ENCODE data around the gene GOLGA6L7.
"Not testable (repeated sequence)": the region's sequence is repeated elsewhere in the genome, so short reads cannot be mapped to it uniquely, and the experiment has no call there.

Gene GOLGA6L7

DNA sequence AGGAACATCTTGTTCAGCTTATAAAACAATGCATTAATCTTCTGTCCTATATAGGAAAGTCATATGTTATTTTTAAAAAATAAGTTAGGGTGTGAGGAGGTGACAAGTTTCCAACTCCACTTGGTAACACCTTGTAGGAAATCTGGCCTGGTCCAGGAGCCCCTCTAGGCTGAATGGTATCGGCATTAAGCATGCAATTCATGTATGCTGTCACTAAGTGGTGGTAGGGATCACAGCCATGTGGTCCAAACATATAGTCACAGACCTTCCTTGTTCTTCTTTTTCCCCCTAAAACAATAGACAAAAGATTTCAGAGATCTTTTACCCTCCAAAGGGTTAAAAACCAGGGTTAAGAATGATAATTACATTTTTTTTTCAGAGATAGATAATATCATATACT is 33.2 kb upstream of the GOLGA6L7 start:
- DNase-seq, result peak; percentile 35

DNA sequence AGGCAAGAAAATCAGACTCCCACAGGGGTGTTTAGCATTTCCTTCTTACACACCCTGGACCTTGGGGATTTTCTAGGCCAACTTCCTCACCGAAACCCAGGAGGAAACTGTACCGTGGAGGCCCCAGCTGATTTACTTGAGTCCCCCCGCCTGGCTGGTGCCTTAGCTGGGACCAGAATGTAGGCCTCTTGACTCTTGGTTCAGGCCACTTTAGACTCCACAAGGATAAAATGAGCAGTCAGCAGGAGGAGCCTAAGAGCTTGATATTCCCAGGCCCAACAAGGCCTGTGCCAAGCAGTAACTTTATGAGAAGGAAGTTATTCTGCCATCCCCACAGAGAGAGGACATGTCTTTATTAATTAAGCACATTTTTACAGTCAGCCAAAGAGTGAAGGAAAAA is 32.7 kb upstream of the GOLGA6L7 start:
- peak; percentile 27 for DNase-seq

DNA sequence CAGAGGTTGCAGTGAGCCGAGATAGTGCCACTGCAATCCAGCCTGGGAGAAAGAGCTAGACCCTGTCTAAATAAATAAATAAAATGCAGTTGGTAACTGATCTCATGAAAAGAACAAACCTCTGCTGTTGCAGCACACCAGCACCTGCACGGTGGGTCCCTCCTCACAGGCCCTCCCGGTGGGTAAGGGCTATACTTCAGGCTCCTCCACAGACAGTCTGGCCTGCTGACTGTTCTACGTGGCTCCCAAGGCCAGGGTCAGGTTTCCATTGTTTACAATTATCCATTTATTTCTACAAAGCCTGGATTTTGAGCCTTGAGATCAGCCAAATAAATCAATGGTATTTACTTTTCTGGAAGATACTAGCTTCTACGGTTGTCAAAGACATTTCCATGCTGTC is 32.2 kb upstream of the GOLGA6L7 start:
- DNase-seq, result no peak

DNA sequence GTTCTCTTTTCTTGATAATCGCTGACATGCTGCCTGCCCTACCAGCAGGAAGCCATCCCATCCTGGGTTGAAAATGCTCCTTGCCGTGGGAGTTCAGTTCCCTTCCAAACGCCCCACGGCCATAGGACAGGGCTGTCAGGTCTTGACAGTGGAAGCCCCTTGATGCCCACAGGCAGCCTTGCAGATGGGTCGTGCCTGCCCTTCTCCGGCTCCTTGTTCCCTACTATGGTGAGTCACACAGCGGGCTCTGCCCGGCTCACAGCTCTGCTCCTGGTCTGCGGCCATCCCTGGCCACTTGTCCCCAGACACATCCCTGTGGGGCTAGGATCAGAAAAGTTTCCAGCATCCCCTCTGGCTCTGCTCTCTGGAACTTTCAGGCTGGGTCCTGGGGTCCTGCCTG is 31.1 kb upstream of the GOLGA6L7 start:
- no peak for DNase-seq

DNA sequence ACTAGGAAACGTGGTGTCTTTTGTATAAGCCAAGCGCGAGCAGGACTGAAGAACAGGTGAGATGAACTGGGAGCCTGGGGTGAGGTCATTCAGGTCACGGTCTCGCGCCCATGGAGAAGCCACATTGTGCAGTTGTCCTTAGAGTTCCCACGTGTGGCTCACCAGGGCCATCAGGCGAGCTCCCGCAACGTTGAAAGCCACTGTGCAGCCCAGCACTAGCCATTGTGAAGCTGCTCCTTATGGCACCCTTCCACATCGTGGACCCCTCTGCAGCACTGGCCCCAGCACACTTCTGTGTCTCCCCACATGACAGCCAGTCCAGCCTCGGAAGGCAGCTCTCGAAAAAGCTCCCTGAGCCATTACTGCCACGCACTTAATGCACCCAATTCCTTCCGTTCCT is 29.8 kb upstream of the GOLGA6L7 start:
- DNase-seq, result no peak

DNA sequence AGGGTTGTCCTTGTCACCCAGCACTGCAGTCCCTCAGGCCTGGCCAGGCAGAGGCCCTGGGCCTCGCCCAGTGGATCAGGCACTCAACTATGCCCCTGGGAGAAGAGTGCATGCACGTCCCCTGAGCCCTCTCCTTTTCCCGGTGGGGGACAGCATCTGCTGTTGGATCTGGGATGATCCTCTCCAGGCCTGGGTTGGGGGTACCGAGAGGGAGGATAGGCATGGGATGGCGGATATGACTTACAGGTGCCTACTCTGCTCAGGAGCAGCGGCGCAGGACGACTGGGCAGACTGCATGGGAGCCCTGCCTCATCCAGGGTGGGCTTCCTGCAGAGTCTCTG is 28.4 kb upstream of the GOLGA6L7 start:
- DNase-seq, result no peak

DNA sequence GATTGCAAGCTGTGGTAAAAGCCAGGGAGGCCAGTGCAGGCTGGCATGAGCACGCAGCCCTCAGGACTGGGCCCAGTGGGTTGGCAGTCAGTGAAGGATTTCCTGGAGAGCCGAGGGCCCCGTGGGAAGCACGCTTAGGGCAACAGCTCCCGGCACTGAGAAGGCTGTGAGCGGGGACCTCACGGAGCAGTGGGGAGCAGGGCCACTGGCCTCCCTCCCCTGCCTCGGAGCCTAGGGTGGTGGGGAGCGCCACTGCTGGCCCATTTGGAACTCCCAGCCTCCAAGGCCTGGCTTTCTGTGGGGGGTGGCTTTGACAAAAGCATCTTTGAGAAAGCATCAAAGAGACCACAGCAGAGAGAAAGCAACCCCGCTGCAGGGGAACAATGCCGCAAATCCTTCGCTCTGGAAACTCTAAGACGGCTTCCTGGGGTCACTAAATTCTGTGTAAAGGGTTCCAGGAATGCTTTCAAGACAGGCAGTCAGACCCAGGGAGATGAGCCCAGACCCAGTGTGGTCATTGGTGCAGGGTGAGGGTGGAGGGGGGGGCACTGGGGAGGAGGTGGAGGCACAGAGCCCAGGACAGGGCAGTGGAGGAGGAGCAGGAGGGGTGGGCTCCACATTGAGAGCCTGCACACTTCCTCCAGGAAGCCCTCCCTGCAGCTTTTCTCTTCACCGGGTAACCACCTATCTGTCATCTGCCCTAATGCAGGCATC is 27.8 kb upstream of the GOLGA6L7 start:
- DNase-seq, result no peak

DNA sequence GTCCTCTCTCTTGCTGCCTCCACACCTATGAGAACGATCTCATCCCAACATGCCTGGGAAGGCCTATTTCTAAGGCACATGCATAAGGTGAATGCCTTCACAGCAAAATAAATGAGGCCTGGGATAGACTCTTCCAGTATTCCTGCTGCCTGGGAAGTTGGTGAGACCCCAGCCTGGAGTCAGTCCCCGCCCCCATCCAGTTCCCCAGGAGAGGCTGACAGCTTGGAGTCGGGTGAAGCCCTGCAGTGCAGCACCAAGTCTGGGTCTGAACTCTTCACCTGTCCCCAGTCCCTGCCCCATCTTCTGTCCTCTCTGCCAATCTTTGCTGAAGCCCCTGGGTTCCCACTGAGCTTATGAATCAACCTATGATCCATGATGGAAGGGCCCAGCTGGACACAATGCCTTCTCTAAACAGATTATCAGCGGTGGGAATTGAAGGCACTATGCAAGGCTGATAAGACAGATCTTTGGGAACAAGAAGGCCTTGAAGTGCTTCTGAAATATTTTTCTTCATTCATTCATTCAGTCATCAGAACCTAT is 27.1 kb upstream of the GOLGA6L7 start:
- DNase-seq, result peak; percentile 19

DNA sequence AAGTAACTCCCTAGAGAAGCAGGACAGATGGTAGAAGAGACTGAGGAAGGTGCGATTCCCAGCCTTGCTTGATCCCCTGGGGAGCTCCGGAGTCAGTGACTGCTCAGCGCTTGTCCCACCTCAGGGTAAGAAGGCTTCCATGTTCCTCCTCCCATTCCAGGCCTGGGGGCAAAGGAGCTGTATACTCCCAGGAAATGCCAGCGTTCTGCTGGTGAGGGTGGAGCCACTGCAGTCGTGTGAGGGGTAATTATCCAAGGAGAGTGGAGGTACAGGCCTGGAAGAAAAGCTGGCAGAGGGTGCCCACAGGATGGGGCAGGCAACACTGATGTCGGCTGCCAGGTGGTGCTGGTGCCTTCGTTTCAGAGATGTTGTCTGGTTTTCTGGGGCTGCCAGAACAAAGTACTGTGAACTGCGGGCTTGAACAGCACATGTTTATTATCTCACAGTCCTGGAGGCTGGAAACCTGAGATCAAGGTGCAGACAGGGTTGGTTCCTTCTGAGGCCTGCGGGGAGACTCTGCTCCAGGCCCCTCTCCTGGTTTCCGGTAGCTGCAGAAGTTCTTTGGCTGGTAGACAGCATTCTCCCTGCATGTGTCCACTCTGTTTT is 25.2 kb upstream of the GOLGA6L7 start:
- DNase-seq, result peak; percentile 20

DNA sequence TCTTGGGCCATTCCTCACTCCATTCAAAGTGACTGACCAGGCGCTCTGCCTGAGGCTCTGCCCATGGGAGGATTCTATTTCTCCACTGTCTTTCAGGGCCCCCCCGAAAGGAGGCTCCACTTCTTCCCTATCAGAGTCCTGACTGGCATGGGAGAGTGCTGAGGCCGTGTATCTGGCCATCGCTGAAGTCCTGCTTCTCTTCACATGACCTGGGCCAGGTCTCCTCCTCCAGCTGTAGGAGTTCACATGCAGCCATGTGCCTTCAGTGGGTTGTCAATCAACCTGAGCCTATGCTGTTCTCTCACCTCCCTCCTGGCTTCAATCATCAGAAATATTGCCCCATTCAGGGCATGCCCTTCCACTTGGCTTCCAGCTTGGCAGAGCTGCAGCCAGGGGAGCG is 24.6 kb upstream of the GOLGA6L7 start:
- DNase-seq, result no peak

DNA sequence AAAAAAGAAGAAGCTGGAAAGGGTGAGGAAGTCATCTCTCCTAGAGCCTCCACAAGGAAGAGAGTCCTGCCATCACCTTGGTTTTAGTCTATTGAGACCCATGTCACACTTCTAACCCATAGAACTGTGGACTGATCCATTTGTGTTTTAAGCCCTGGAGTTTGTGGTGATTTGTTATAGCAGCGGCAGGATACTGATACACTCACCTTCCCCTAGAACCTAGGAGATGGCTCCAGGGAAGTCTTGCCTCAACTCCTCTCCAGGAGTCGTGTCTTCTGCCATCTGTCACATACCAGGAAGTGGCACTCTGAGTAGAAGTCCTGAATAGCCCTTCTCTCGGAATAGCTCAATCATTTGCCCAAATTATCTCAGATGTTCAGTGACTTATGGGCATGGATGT is 22.7 kb upstream of the GOLGA6L7 start:
- DNase-seq, result no peak

DNA sequence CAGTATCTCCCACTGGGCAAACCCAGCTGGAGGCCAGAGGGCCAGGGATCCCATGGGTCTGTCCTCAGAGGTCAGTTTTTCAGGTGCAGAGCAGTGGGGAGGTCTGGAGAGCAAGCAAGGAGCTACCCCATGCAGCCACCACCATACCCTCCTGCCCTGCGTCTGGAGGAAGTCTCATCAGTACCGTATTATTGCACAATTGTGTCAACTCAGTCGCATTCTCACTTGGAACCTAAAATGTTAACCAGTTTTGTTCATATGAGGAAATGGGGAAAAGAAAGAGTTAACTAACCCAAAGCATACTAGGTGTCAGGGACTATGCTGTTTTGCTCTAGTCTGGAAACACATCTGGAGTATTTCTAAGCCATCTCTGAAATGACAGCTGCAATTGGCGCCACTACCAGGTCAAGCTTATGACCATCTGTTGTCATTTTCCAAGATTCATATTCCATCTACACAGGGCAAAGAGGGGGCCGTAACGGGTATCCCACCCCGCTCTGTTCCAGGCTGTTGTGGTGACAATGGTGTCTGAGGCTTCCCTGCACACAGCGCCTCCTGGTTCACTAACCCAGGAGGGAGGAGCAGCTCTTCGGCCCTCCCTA is 20.4 kb upstream of the GOLGA6L7 start:
- DNase-seq, result no peak

DNA sequence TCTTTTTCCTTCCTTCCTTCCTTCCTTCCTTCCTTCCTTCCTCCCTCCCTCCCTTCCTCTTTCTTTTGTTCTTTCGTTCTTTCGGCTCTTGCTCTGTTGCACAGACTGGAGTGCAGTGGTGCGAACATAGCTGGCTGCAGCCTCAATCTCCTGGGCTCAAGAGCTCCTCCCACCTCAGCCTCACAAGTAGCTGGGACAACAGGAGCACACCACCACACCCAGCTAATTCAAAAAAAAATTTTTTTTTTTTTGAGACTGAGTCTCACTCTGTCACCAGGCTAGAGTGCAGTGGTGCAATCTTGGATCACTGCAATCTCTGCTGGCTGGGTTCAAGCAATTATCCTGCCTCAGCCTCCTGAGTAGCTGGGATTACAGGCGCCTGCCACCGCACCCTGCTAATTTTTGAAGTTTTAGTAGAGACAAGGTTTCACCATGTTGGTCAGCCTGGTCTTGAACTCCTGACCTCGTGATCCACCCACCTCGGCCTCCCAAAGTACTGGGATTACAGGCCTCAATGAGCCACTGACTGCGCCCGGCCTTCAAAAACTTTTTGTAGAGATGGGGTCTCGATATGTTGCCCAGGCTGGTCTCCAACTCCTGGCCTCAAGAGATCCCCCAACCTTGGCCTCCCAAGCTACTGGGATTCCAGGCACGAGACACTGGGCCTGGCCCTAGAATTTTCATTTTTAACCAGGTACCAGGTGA is 13.3 kb upstream of the GOLGA6L7 start:
- not testable (repeated sequence) for DNase-seq

DNA sequence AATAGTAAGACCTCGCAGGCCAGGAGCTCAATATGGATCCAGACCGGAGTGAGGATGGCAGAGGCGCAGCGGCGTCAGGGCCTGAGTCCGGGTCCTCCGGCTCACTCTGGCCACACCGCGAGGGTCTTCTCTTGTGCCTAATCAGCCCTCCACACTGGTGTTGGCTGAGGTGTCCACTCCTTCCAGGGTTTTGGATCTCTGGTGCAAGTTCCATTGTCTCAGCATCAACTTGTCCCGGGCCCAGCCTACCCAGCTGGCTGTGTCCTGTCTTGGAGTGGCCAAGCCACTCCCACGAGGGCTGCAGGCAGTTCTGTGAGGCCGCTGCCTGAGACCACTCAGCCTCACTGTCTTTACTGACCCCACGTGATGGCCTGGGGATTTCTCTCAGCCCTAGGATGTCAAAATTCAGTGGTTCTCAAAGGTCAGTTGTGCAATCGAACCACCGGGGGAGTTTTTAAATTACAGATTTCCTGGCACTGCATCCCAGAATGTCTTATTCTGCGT is 12.6 kb upstream of the GOLGA6L7 start:
- DNase-seq, result no peak

DNA sequence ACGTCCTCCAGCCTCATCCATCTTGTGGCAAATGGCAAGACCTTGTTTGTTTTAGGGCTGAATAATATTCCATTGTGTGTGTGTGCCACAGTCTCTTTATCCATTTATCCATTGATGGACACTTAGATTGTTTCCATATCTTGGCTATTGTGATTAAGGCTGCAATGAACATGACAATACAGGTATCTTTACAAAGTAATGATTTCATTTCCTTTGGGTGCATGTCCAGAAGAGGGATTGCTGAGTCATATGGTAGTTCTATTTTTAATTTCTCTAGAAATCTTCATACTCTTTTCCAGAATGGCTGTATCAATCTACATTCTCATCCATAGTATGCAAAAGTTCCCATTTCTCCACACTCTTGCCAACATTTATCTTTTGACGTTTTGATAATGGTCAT is 6.1 kb upstream of the GOLGA6L7 start:
- not testable (repeated sequence) for DNase-seq

DNA sequence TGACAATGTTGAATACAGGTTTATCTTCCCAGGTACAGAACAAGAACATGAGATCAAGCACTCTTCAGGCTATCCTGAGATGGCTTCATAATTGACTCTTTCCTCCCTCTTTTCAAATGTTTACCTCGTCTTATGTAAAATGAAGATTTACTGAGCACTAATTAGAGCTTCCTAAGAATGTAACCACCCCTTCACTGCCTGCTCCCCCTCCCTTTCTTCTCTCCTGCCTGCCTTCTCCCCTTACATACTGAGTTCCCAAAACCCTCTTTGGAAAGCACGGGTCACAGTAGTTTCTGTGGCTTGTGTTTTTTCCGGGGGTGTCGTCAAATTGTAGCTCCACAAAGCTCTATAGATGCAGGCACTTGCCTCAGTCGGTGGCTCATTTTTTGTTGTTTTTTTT is 5.2 kb upstream of the GOLGA6L7 start:
- DNase-seq, result not testable (repeated sequence)

DNA sequence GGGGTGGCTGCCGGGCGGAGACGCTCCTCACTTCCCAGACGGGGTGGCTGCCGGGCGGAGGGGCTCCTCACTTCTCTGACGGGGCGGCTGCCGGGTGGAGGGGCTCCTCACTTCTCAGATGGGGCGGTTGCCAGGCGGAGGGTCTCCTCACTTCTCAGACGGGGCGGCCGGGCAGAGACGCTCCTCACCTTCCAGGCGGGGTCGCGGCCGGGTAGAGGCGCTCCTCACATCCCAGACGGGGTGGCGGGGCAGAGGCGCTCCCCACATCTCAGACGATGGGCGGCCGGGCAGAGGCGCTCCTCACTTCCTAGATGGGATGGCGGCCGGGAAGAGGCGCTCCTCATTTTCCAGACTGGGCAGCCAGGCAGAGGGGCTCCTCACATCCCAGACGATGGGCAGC is 1.3 kb upstream of the GOLGA6L7 start:
- DNase-seq, result not testable (repeated sequence)

DNA sequence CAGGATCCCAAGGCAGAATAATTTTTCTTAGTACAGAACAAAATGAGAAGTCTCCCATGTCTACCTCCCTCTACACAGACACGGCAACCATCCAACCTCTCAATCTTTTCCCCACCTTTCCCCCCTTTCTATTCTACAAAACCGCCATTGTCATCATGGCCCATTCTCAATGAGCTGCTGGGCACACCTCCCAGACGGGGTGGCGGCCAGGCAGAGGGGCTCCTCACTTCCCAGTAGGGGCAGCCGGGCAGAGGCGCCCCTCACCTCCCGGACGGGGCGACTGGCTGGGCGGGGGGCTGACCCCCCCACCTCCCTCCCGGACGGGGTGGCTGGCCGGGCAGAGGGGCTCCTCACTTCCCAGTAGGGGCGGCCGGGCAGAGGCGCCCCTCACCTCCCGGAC is 827 bp upstream of the GOLGA6L7 start:
- not testable (repeated sequence) for DNase-seq

DNA sequence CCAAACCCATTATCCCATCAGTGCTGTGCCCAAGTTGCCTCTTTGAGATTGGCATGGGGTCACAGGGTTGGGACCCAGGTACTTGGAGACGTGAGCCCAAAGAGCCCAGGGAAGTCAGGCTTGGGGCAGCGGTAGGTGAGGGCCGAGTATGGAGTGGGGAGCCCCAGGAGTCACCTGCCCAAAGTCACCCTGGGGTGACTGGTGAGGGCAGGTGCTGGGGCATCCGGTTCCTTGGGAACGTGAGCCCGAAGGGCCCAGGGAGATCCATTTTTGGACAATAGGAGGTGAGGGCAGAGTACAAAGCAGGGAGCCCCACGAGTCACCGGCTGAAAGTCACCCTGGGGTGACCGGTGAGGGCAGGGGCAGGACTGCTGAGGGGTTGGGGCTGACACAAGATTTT is 485 bp downstream of the GOLGA6L7 start:
- DNase-seq, result not testable (repeated sequence)

DNA sequence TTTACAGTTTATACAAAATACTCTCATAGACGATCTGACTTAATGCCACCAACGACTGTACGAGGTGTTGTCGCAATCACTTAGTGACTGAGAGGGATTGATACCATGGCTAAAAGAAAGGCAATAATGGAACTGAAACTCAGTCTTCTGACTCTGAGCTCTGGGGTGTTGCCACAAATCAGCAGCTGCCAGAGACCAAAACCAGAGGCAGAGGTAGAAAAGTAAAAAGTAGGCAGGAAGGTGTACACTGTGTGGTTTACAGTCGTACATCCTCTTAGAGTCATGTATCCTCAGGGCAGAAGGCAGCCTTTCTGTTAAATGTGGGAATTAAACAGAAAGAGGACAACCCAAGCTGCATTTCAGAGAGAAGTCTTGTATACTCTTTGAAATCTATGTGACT is 1.2 kb downstream of the GOLGA6L7 start:
- not testable (repeated sequence) for DNase-seq

DNA sequence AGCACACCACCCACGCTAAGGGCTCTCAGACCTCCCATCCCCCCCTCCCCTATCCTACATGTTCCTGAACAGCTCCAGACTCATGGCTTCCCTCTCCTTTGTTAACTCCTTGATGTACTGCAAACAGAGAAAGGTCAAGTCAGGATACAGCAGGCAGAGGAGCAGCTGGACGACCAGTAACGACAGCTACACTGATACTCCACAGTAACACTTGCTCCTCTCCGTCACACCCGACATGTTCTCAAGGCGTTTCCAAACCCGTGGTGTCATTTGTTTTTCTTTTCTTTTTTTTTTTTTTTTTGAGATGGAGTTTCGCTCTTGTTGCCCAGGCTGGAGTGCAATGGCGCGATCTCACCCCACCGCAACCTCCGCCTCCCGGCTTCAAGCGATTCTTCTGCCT is 4.3 kb downstream of the GOLGA6L7 start:
- not testable (repeated sequence) for DNase-seq

DNA sequence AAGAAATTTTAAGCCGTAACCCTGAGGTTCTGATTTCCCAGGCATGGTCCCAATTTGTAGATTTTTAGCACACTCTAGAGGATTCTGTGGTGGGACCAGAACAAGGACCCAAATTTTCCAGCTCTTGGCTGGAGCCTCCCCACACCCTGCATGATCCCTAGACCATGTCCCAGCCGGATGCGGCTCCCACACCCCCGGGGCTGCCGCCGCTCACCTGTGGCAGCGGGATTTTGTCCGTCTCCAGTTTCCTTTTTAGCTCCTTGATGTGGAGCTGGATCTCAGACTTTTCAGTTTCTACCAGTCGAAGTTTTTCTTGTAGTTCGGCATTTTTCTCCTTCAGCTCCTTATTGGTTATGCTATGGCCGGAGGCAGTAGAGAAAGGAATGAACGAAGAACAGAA is 4.9 kb downstream of the GOLGA6L7 start:
- not testable (repeated sequence) for DNase-seq

DNA sequence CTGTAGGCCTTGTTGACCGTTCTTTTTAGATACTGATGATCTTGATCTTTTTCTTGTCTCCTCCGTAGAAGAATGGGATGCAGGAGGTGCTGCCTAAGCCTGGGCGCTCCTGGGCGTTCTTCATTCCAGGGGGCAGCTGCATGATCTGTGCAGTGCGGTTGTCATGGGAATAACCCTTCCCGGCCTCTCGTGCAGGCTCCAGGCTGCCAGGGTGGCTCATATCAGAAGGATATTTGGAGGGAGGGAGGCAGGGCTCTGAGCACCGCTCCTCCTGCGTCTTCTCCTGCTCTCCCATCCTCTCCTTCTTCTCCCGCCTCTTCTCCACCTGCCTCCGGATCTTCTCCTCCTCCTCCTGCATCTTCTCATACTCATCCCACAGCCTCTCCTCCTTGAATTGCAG is 6.2 kb downstream of the GOLGA6L7 start:
- not testable (repeated sequence) for DNase-seq
